Occipital lobe (tissue), 2 donors: ENCODE data around the gene MARCHF2. TPM values are rescaled to one million over a fixed set of nuclear protein-coding genes. Genes with fewer than 3 reads are reported as not detected.
A peak's percentile ranks its signal among the peaks of the same experiment; 100 is the strongest.

Source experiments
- DNase-seq: peaks from one replicate; lab custom pipeline; 2025; lab: John Stamatoyannopoulos, UW
- total RNA-seq: library from RNA; depleted of rRNA; stranded (reverse); fragments of >200 nt; gene quantifications from one replicate; pipeline ENCODE4 v1.2.3, GENCODE V29; 2014

MARCHF2 gene
- total RNA-seq, 1 donor from 2014 or later = 52.3 TPM

- DNase-seq = no peak
Observed at GRCh38 chr19:8387688-8388611, 25.2 kb upstream of the MARCHF2 start.

DNA sequence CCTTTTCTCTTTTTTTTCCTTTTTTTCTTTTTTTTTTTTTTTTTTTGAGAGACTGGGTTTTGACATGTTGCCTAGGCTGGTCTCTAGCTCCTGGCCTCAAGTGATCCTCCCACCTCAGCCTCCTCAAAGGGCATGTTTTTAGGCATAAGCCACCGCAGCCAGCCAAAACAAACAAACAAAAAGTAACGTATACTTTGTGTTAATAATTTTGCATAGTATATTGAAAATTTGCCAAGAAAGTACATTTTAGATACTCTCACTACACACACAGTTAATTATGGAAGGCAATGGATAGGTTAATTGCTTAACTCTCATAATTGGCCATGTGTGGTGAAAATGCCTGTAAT, 24.5 kb upstream of the MARCHF2 start:
- DNase-seq = no peak

DNA sequence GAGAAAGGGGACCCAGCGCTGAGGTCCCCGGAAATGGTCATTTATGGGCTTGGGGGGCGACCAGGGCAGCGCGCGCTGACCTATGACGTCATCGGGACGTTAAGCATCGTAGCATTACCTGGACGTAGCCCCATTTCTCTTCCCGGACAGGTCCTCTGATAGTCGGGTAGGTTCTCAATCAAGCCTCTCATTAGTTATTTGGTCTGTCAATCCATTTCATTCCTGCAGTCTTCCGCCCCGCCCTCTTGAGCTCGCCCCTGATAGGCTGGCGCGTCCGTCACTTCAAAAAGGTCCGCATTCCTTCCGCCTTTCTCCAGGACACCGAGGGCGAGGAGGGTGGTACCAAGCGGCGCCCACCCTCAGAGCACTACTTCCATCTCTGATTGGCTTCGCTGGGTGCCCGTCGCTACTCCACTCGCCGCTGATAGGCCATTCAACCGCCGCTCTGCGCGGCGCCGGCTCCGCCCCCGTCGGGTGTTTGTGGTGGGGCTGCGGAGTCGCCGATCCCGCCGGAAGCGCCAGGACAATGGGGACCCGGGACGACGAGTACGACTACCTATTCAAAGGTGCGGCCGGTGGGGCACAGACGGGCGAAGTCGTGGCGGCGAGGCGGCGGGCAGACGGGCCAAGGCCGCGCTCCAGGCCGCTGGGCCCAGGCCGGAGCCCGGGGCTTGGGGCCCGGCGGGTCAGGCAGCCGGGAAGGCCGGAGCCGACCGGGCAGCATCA, 23.1 kb upstream of the MARCHF2 start, which contains the start of gene RAB11B:
RAB11B (plus strand) TSS at position 470 of the 726 bp plus-strand sequence; CDS start at position 527, 57 bp downstream.
- peak; percentile 100 for DNase-seq

DNA sequence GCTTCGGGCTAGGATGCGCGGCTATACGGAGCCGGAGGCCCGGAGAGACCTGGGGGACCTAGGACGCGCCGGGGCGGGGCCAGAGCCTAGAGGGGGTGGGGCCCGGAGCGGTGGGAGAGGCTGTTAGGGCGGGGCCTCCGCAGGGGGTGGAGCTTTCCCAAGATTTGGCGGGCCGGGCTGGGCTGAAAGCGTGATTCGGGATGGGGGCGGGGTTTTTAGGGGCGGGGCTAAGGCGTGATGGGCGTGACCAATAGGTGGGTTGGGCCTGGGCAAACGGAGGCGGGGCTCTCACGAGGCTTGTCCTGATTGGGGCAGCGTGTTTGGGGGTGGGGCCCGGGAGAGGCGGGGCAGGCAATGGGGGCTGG, 22.5 kb upstream of the MARCHF2 start:
- DNase-seq = peak; percentile 94

DNA sequence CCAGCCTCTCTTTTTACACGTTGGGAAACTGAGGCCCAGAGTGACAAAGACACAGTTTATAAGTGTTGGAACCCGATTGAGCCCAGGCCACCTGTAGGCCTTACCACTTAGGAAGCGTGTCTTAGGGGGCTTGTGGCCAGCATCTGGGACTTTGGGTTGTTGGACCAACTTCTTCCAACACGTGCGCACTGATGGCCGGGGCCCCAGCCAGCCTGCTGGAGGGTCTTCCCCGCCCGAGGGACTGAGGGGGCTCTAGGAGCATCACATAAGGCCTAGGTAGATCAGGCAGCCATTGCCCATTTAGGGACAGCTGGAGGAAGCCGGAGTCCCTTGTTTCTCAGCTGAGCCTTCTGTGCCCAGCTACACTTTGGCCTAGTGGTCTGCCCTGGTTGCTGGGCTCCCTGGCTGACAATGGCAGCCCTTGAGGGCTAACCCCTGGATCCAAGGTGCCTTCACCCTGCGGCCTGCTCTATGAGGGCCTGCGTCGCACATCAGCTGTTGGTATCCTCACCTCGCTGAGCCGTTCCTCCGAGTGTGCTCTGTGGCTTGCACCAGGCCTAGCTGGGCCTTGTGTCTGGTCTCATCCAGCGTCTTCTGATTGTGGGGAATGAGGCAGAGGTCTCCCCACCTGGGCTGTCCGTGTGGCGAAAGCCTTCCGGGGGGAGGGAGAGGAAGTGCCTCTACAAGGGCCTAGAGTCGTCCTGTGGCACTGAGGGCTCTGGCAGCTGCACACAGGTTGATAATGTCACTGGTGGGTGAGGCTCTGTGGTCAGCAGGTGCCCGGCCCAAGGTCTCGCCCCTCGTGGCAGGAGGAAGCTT, 21.7 kb upstream of the MARCHF2 start:
- no peak for DNase-seq

DNA sequence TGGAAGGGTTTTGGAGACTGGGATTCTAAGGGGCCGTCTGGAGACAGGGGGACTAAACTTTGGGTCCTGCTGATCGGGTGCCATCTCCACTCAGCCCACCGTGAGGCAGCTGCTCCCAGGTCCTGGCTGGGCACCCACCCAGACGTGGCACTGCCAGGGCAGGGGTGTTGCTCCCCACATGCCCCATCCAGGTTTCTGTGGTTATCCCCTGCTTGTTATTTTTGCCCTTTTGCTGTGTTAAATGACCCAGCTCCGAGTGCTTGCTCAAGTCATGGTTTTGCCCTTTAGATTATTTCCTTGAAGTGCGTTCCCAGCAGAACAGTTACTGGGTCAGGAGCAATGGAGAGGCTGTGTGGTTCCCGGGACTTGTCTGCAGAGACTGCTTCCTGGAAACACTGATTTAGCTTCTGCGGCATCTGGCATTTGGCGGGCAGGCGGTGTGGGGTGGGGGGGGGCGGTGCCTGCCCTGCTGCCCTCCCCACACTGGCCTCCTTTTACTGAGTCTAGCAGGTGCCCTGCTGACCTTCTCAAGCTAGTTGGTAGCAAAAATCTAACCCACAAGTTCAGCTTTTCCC, 21.0 kb upstream of the MARCHF2 start:
- no peak for DNase-seq

DNA sequence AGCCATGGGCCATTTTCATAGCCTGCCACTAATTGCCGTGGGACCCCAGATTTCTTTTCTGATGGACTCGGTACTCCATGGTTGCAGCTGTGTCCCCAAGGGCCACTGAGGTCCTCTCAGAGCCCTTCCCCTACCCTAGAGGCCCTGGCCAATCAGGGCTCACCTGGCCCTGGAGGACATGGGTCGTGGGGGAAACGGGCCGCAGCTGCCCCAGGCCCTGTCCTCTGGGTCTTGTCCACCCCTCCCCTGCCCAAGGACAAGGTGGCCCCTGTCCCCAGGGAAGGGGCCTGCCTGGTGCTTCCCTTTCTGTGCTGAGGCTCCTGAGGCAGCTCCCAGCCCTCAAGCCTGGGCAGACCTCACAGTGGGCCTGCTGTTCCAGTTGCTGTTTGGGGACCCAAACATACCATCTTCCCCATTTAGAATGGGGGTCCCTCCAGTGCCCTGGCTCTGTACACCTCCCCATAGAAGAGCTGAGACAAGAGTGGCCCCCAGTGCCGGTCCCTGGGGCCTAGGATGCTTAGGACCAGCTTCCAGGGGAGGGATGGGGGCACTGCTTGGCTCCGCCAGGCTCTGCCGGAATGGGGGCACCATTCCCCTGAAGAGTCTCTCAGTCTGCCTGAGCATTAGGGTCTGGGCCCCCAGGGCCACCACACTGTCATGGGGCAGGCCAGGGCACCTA, 19.8 kb upstream of the MARCHF2 start:
- no peak for DNase-seq

DNA sequence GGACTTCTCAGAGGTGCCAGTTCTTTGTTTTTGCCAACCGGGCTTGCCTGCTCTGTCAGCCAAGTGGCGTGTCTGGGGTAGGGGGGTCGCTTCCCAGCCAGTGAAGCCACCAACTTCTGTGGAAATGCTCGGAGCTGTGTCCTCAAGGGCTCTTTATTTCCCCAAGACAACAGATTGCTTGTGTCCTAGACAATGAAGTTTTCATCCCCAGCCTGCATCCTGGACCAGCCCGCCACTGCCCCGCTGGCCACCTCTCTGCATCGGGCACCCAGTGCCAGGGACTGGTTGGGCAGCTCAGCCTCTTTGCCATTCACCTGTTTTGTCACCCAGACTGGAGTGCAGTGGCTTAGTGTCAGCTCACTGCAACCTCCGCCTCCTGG, 19.2 kb upstream of the MARCHF2 start:
- DNase-seq = peak; percentile 71

DNA sequence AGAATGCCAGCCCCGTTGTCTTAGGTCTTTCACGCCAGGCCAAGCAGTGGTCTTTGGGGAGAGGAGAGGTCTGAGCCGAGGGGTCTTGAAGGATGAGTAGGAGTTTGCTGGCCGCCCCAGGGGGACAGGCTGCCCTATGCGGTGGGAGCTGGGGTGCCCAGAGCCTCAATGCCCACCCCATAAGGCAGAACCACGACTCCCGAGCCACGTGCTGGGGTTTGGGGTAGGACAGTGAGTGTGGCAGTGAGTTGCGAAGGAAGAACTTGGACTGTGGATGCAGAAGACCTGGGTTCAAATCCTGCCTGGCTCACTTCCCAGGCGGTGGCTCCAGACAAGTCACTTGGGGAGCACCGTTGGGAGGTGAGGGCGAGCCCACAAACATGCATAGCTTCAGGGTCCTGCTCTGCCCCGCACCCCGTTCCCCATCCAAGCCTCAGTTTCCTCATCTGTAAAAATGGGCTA, 17.5 kb upstream of the MARCHF2 start:
- DNase-seq = no peak

GRCh38 chr19:8396185-8396562, 16.9 kb upstream of the MARCHF2 start:
- no peak for DNase-seq

DNA sequence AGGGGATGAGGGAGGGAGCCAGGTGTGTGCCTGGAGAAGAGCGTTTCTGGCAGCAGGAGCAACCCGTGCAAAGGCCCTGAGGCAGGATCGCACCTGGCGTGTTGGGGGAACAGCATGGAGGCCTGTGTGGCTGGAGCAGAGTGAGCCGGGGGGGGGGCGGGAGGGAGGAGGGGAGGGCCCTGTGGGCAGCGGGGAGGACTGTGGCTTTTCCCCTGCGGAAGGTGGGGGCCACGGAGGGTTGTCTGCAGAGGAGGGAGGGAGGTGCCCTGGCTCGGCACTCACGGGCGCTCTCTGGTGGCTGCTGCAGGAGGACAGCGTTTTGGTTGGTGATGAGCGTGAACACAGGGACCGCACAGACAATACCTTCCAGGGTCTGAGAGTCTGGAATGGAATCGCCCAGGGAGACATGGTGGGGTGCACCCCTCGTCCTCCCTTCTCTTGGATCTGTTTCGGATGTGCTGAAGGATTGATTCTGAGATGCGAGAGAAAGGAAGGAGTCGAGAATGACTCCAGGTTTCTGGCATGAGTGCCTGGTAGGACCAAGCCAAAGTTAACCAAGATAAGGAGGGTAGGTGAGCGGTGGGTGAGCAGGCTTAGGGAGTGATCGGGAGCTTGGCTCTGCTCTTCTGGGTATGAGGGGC, 16.4 kb upstream of the MARCHF2 start:
- peak; percentile 36 for DNase-seq

- DNase-seq = no peak
Observed at GRCh38 chr19:8397271-8397670, 15.8 kb upstream of the MARCHF2 start.

DNA sequence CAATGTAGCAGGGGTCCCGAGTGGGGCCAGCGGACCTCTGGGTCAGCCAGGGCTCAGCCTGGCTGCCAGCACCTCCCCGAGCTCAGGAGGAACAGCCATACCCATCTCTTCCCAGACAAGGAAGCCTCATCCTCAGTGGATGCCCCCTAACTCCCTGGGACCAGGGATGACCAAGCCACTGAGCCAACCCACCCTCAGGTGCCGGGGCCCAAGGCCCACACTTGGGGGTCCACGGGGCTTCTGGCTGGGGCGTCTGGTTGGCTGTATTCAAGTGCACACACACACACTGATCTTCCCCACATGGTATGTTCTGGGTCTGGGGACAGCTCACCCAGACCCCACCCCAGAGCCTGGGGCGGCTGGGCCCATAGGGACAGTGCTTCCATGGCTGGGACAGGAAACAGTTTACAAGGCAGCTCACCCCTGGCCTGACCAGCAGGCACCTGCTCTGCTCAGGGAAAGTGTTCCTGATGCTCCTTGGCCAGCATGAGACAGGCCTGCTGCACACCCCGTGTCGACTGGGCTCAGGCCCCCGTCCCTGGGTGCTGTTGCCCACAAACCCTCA, 15.3 kb upstream of the MARCHF2 start:
- DNase-seq = no peak

- no peak for DNase-seq
Observed at GRCh38 chr19:8398311-8398771, 14.8 kb upstream of the MARCHF2 start.

GRCh38 chr19:8399681-8400188, 13.4 kb upstream of the MARCHF2 start:
- DNase-seq = no peak

- DNase-seq = no peak
Observed at GRCh38 chr19:8401981-8402411, 11.1 kb upstream of the MARCHF2 start.

DNA sequence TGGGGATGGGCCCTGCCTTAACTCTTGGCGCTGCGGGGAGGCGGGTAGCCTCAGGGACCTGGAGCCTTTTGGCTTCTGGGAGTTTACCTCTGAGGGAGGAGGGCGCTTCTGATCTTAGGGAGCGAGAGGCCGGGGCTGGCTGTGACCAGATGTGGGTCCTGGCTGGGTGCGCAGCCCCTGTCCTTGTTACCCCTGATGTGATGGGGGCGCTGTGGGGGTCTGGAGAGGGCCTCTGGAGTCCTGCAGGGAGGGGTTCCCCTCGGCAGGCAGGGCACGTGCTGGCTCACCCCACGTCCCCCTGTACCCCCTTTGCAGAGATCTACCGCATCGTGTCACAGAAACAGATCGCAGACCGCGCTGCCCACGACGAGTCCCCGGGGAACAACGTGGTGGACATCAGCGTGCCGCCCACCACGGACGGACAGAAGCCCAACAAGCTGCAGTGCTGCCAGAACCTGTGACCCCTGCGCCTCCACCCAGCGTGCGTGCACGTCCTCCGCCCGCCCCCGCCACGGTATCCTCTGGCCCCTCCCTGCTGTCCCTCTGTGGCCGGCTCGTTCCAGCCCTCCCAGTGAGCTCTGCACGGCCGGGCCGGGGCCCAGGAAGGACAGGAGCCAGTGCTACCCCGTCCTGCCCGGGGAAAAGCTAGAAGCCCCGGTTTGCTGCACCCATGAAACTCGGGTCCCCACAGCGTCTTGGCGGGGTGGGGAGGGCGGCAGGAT, 9.8 kb upstream of the MARCHF2 start:
- DNase-seq = no peak

- no peak for DNase-seq
Observed at GRCh38 chr19:8403820-8404109, 9.3 kb upstream of the MARCHF2 start.
